Skin of body (tissue), 2 donors: ENCODE results near the gene SLC25A28. TPM values are rescaled to one million over a fixed set of nuclear protein-coding genes. Genes with fewer than 3 reads are reported as not detected.

ENCODE experiments used
- DNase-seq: peaks from one replicate; lab custom pipeline; 2025; lab: John Stamatoyannopoulos, UW
- total RNA-seq: library from RNA; depleted of rRNA; stranded (reverse); fragments of >200 nt; gene quantifications from one replicate; pipeline ENCODE4 v1.2.3, GENCODE V29; 2014

Gene SLC25A28, protein sequence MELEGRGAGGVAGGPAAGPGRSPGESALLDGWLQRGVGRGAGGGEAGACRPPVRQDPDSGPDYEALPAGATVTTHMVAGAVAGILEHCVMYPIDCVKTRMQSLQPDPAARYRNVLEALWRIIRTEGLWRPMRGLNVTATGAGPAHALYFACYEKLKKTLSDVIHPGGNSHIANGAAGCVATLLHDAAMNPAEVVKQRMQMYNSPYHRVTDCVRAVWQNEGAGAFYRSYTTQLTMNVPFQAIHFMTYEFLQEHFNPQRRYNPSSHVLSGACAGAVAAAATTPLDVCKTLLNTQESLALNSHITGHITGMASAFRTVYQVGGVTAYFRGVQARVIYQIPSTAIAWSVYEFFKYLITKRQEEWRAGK
- 22.8 TPM for total RNA-seq

DNA sequence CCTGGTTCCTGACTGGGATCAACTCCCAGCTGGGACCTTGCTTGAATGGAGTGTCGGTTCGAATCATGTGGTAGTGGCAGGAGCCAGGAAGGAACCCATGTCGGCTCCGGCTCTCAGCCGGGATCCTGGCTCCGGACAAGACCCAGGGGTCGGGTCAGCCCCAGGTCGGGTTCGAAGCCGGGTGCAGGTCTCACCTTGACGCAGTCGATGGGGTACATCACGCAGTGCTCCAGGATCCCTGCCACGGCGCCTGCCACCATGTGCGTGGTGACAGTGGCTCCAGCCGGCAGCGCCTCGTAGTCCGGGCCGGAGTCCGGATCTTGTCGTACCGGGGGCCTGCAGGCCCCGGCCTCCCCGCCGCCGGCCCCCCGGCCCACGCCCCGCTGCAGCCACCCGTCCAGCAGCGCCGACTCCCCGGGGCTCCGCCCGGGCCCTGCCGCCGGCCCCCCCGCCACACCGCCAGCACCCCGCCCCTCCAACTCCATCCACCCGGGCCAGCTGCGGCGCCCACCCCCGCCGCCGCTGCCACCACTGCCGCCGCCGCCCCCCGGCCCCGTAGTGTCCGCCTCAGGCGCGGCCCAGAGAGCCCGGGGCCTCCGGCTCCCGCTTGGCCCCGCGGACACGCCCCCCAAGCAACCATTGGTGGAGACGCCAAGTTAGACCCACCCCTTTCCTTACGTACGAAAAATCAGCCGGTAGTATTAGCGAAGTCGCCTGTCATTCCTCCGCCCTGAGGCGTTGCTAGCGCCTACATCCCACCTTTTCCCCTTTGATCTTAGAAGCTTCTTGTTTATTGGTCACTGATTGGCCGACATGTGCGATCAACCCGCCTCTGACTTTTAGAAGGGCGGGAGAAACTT, at the start of gene SLC25A28:
Gene SLC25A28 (minus strand): TSS at position 589 of the 860 bp plus-strand sequence. CDS start 104 bp downstream, at position 485.
- peak; percentile 100 for DNase-seq

DNA sequence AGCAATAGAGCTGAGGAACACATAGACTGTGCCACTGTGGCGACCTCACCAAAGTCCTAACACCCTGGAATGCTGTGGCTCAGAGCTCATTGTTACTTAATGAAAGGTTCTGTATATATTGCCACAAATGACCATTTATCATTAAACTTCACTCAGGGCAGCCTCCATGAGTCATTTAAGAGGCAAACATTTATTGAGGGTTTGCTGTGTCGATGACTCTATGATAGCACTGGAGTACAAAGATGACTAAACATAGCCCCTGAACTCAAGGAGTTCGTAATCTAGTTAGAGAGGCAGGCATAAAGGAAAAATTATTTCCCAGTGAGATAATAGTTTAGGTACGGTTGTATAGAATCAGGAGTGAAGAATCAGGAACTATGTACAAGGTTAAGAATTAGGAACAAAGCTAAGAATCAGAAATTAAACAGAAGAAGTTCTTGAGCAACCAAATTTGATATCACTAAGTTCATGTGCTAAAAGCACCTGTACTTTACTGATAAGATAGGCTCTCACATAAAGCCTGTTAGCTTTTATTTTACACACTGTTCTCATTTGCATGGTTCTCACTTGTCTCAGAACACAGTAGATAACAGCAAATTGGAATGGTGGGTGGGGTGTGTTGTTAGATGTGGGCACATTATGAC, 47.0 kb upstream of the SLC25A28 start:
- DNase-seq, result no peak

DNA sequence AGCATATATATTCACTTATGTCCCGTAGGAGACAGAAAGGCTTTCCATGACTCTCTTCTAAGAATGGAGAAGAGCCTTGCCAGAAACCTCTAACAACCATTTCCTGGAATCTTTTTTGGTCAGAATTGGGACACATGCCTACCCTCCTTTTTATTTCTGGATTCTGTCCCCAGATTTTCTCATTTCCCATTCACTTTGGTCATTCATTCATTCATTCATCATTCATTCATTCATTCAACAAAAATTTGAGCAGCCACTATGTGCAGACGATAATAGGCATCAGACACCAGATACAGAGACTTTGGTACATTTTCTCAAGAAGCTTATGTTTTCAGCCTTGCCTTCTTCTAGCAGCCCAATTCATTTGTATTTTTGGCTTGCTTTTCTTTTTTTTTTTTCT, 45.1 kb upstream of the SLC25A28 start:
- DNase-seq, result no peak

DNA sequence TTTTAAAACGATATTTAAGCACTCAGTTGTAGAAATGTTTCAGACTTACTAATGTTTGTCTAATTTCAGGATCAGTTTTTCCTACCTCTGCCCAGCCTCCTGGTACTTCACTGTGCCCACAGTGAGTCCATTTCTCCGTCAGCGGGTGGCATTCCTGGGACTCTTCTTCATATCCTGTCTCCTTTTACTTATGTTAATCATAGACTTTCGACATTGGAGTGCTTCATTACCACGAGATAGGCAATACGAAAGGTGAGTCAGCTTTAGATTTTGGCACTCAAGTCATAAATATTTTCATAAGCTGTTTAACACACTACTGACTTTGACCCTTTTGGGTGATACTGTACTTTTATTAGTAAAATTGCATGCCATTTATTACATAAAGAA, 41.1 kb upstream of the SLC25A28 start:
- no peak for DNase-seq

DNA sequence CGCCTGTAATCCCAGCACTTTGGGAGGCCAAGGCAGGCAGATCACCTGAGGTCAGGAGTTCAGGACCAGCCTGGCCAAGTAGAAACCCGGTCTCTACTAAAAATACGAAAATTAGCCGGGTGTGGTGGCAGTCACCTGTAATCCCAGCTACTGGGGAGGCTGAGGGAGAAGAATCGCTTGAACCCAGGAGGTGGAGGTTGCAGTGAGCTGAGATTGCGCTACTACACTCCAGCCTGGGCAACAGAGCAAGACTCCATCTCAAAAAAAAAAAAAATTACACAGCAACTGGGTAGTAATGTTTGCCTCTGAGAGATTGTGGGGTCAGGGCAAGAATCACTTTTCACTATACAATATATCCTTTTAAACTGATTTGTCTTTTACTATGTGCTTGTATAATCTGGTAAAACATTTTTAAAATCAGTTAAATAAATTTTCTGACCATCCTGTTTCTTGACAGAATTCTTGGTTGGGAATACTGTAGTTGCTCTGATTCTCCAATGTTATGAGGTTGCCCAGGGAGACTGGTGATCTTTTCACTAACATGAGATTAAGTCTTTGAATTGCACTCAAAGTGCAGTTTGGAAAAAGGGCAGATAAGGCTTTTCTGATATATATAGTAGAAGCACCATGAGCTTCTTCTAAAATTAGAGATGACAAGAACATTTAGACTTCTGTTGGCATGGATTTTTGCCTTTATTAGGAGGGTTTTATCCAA, 40.6 kb upstream of the SLC25A28 start:
- no peak for DNase-seq

DNA sequence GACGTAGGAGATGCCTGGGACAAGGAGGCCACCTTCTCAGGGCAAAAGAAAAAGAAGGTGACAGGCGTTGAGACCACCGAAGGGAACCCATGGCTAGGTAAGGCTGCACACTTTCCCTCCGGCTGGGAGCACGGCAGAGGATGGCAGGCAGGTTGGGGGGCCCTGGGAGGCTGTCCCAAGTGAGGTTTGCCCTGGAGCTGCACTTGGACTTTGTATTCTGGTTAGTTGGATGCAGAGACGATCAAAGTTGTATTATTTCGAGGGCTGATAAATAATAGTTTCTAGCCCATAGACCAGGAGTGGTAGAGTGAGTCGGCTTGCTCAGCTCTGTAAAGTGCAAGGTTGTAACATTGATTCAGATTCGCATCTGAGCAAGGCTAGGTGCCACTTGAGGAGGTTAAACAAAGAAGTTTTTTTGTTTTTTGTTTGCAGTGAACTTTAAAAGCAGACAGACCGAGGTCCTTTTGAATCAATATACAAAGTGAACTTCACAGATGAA, 39.7 kb upstream of the SLC25A28 start:
- no peak for DNase-seq

DNA sequence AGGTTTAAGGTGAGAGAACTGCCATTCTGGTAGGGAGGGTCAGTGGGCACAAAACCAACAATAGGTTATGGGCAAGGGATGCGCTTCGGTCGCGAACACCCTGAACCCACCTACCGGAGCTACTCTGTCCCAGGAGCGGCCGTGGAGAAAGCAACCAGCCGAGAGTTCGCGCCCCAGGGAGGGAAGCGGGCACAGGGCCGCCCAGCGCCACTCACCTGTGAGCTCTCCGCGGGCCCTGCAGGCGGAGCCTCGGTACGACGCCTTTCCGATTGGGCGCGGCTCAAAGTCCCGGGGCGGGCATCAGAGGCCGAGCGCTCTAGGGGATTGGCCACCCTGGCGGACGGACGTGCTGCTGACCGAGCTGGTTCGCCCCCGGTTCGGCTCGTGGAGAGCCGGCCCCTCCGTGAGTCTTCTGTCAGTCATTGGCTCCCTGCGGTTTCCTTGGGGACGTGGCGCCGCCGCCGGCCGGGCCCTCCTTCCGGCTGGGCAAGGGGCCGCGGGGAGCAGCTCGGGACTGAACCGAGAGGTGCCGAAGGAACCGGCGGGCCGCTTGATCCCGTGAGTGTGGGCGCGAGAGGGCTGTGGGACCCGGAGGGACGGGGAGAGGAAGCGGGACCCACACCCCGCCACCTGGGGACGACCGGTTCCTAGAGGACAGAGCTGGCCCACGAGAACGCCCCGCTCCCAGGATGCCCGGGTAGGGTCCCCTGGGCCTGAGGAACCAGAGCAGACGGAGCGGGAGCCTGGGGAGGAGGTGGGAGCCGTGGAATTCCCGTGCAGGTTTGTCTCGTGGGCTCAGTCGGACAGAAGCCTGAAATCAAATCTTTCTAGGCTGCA, 39.0 kb upstream of the SLC25A28 start, which contains the start of gene ENTPD7:
Gene ENTPD7 (plus strand): TSS at position 479 of the 837 bp plus-strand sequence. CDS start 448 bp downstream, outside the sequence.
- peak; percentile 60 for DNase-seq

DNA sequence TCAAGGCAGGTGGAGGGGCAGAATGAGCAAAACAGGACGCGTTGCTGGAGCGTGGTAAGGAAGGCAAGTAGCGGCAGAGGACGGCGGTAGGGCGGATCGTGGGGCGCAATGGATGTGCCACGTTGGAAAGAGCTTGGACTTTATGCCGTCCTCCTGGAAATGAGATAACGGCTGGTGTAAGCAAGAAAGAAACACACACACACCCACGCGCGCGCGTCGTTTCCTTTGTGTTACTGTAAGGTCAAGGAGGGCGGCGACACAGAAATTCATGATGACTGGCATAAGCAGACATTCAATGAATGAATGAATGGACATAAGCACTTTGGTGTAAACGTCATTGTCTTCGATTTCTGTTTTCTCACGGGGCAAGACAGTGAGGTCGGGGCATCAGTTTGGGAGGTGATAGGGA, 38.4 kb upstream of the SLC25A28 start:
- no peak for DNase-seq

DNA sequence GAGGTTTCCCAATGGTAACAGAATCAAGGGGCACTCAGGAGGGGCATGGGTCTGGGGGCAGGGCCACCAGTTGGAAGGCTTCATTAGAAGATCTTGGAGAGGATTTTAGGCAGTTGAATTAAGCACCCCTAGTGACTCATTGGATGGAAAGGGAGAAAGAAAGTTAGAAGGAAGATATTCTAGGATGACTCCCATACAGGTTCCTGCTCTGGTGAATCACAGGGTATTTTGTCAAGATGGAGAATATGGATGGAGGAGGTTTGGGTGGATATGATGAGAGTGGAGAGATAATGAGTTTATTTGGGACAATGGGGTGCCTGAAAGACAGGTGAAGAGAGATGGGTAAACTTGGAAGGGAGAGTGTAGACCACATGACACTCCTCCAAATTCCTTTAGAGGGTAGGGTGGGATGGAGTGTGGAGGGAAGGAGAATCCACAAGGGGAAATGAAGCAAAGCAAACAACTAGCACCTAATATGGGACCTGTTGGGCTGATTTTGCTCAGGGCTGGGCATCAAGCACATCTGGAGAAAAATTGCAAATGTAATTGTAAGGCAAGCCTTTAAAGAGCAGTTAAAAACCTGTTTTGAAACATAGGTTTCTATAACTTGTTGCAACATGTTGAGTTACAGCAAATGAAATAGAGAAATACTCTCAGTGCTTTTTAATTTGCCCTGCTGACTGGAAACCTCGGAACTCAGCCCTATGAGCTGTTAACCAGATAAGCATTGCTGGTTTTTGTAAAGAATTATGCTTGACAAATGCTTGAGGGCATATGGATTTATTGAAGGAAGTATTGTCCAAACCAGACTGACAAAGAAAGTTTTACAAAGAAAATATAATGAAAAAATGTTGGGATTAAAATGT, 36.2 kb upstream of the SLC25A28 start:
- no peak for DNase-seq

DNA sequence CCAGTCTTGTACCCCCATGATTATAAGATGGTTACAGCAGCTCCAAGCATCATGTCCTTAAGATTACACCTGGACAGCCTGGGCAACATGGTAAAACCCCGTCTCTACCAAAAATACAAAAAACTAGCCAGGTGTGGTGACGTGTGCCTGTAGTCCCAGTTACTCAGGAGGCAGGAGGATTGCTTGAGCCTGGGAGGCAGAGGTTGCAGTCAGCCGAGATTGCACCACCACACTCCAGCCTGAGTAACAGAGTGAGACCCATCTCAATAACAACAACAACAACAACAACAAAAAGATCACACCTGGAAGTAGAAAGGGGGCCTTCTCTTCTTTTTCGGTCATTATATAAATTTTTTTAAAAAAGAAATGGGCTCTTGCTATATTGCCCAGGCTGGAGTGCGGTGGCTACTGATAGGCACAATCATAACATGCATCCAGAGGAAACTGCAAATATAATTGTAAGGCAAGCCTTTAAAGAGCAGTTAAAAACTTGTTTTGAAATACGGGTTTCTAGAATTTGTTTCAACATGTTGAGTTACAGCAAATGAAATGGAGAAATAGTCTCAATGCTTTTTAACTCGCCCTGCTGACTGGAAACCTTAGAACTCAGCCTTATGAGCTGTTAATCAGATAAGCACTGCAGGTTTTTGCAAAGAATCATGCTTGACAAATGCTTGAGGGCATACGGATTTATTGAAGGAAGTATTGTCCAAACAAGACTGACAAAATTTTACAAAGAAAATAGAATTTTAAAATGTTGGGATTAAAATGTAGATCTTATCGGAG, 34.3 kb upstream of the SLC25A28 start:
- no peak for DNase-seq

DNA sequence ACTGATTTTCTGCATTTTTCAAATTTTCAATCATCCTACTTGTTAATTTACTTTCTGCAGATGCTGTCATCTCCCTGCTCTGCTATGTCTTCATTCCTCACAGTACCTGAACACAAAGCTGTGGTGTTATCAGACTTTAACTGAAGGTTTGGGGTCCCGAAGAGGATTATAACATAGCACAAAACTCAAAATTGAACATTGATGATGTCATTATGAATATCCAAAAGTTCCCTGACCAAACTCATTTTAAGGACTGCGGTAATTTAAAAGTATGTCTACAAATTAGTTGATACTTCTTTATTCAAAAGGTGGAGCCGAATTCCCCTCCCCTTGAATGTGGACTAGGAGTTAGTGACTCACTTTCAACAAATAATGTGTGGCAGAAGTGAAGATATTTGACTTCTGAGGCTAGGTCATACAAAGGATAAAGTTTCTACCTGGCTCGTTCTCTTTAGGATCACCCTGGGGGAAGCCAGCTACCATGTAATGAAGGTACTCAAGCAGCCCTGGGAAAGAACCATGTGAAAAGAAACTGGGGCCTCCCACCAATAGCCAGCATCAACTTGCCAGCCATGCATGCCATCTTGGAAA, 32.7 kb upstream of the SLC25A28 start:
- no peak for DNase-seq

DNA sequence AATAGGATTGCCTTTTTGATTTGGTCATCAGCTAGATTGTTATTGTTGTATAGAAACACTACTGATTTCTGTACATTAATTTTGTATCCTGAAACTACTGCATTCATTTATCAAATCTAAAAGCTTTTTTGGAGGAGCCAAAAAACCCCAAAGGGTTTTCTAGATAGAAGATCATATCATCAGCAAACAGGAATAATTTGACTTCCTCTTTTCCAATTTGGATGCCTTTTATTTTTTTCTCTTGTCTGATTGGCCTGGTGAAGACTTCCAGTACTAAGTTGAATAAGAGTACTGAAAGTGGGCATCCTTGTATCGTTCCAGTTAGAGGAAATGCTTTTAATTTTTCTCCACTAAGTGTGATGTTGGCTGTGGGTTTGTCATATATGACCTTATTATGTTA, 28.5 kb upstream of the SLC25A28 start:
- no peak for DNase-seq

DNA sequence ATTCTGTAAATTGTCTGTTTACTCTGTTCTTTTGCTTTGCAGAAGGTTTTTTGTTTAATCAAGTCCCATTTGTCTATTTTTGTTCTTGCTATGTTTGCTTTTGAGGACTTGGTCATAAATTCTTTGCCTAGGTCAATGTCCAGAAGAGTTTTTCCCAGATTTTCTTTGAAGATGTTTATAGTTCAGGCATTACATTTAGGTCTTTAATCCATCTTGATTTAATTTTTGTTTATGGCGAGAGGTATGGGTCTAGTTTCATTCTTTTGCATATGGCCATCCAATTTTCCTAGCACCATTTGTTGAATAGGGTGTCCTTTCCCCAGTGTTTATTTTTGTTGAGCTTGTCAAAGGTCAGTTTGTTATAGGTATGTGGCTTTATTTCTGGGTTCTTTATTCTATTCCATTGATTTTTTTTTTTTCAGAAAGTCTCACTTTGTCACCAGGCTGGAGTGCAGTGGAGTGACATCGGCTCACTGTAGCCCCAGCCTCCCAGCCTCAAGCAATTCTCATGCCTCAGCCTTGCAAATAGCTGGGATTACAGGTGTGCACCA, 27.4 kb upstream of the SLC25A28 start:
- DNase-seq, result no peak

DNA sequence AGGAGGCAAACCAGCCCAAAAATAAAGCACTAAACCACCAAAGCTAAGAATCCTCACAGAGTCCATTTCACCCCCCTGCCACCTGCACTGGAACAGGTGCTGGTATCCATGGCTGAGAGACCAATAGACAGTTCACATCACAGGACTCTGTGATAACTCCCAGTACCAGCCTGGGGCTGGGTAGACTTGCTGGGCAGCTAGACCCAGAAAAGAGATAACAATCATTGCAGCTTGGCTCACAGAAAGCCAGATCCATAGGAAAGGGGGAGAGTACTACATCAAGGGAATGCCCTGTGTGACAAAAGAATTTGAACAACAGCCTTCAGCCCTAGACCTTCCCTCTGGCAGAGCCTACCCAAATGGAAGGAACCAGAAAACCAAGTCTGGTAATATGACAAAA, 13.6 kb upstream of the SLC25A28 start:
- no peak for DNase-seq

DNA sequence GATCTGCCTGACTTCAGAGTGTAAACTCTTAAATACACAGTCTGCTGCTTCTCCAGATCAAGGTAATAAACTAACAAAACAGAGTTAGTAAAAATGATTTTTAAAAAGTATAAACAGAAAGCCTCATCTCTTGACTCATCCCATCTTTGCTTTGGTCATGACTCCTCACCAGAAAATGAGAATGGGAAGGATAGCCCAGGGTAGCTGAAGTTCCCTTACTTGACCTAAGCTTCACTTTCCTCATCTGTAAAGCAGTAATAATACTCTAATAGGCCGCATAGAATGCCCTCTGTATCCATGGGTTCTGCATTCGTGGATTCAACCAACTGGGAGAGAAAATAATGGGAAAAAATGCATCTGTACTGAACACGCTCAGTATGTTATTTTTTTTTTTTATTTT, 11.3 kb upstream of the SLC25A28 start:
- DNase-seq, result no peak

DNA sequence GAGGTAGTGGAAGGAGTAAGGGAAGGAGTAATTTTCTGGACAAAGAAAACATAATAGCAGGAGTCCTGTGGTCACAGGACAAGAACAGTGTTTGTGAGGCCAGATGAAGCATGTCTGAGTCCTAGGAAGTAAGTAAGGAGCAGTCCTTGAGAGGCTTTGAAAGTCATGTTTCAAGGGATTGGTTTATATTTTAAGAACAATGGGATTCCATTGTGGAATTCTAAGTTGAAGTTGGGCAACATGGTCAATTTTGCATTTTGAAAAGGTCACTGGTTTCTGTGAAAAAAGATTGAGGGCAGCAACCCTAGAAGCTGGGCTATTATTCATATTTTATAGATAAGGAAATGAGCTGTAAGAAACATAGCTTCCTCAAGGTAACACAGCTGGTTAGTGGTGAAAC, 10.8 kb upstream of the SLC25A28 start:
- DNase-seq, result no peak

DNA sequence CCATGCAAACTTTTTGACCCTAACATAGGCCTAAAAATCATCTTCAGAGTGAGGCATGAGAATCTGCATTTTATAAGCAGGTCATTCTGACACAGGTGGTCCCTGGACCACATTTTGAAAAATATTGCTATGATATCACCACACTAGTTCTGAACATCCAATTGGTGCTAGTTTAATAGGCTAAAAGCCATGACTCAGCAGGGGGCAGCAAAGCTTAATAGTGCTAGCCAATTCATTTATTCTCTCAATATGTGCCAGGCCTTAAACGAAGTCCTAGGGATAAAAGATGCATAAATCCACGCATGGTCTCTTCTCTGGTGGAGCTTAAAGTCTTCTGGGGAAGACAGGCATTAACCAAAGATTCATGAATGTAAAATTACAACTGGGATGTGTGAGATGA, 10.2 kb upstream of the SLC25A28 start:
- no peak for DNase-seq

DNA sequence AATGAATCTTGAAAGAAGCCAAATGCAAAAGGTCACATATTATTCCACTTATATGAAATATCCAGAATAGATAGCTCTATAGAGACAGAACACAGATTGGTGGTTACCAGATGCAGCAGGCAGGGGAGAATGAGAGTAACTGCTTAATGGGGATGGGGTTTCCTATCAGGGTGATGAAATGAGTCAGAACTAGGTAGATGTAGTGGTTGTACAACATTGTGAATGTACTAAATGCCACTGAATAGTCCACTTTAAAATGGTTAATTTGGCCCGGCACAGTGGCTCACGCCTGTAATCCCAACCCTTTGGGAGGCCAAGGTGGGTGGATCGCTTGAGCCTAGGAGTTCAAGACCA, 9.4 kb upstream of the SLC25A28 start:
- DNase-seq, result no peak
